B cell (primary cell): ENCODE results near the gene WNT11.

Source experiments
- EZH2 ChIP-seq: IDR thresholded peaks from 2 replicates; pipeline ENCODE4 v1.6.1; 2012; ENCODE audit warnings: borderline replicate concordance, low read depth, mild to moderate bottlenecking, moderate library complexity, low read length; ENCODE audit not compliant: insufficient read depth, poor library complexity, severe bottlenecking
- TF ChIP-seq, protein P1 (sequence below): fragments of 200-600 bp; IDR thresholded peaks from one replicate; pipeline ENCODE4 v1.8.0; 2022; ENCODE audit warnings: antibody characterized with exemption, mild to moderate bottlenecking

DNA sequence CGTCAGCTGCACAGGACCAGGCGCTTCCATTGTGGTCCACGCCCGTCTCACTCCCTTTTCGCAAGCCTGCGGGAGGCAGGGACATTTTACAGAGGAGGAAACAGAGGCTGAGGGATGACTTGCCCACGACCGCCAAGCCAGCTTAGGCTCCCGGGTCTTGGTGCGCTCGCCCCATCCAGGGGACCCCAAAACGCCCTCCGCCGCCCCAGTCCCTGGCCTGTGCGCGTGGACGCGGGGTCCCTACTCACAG is 300 bp downstream of the WNT11 start:
- TF ChIP-seq, protein P1, sequence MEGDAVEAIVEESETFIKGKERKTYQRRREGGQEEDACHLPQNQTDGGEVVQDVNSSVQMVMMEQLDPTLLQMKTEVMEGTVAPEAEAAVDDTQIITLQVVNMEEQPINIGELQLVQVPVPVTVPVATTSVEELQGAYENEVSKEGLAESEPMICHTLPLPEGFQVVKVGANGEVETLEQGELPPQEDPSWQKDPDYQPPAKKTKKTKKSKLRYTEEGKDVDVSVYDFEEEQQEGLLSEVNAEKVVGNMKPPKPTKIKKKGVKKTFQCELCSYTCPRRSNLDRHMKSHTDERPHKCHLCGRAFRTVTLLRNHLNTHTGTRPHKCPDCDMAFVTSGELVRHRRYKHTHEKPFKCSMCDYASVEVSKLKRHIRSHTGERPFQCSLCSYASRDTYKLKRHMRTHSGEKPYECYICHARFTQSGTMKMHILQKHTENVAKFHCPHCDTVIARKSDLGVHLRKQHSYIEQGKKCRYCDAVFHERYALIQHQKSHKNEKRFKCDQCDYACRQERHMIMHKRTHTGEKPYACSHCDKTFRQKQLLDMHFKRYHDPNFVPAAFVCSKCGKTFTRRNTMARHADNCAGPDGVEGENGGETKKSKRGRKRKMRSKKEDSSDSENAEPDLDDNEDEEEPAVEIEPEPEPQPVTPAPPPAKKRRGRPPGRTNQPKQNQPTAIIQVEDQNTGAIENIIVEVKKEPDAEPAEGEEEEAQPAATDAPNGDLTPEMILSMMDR, result no peak
- TF ChIP-seq EZH2, result no peak
